T-helper 17 cell (primary cell): ENCODE results near the gene IGSF3. TPM values are rescaled to one million over a fixed set of nuclear protein-coding genes. Genes with fewer than 3 reads are reported as not detected.
A peak's percentile ranks its signal among the peaks of the same experiment; 100 is the strongest.

Experiments used
- ATAC-seq: fragments of 150-1000 bp; cut with Tn5 transposase; 2 replicates; pipeline ENCODE4 v1.10.0; 2021; ENCODE audit warnings: mild to moderate bottlenecking, moderate library complexity
- DNase-seq, 3 donors: peaks; one replicate each; pipeline versions ENCODE4 v3.0.0 to v3.0.0-alpha.2; 2020 to 2021
- H3K9me3 ChIP-seq: one replicate; pipeline ENCODE4 v1.7.0; 2013; ENCODE audit warnings: low read length, mild to moderate bottlenecking; ENCODE audit not compliant: control insufficient read depth, poor library complexity, severe bottlenecking
- H3K27ac Mint-ChIP-seq: one replicate; pipeline ENCODE4 v1.8.0; 2022; ENCODE audit warnings: mild to moderate bottlenecking, moderate library complexity, mixed read lengths
- H3K27me3 Mint-ChIP-seq: one replicate; pipeline ENCODE4 v1.8.0; 2022; ENCODE audit warnings: mixed read lengths
- H3K36me3 Mint-ChIP-seq: one replicate; pipeline ENCODE4 v1.8.0; 2022; ENCODE audit warnings: low read depth, mixed read lengths
- H3K4me1 Mint-ChIP-seq: one replicate; pipeline ENCODE4 v1.8.0; 2022; ENCODE audit warnings: mild to moderate bottlenecking, mixed read lengths
- H3K4me3 Mint-ChIP-seq: one replicate; pipeline ENCODE4 v1.8.0; 2022; ENCODE audit warnings: mild to moderate bottlenecking, moderate library complexity, mixed read lengths
- total RNA-seq, 4 donors: library from RNA in 2 of 4; stranded (reverse) in 2 of 4; gene quantifications; one replicate each; pipeline ENCODE4 v1.2.3 and lab custom pipeline; 2022 to 2026

Gene IGSF3
- total RNA-seq, 2 donors from 2014 or later: 0.02 to 0.16 TPM

- Mint-ChIP-seq H3K27me3 (no peaks in the 10 kb centered on the region), H3K36me3 (peaks cover 20% of the 10 kb centered on the region), H3K4me3 (no peak overlapping the region), H3K27ac (peak overlapping the region; percentile 92), H3K4me1 (peaks cover 53% of the 10 kb centered on the region)
- DNase-seq: no peak
- ATAC-seq: no peak
- no peaks in the 10 kb centered on the region for H3K9me3 ChIP-seq
Measured at GRCh38 chr1:116546354-116546977, 121.1 kb downstream of the IGSF3 start.

- ATAC-seq (no peak), DNase-seq (no peak)
- peaks cover 22% of the 10 kb centered on the region for H3K36me3 Mint-ChIP-seq
- H3K4me1 Mint-ChIP-seq: peaks cover 55% of the 10 kb centered on the region
- H3K4me3 Mint-ChIP-seq: no peak overlapping the region
- peak overlapping the region; percentile 92 for H3K27ac Mint-ChIP-seq
- no peaks in the 10 kb centered on the region for H3K9me3 ChIP-seq
- no peaks in the 10 kb centered on the region for H3K27me3 Mint-ChIP-seq
Measured at GRCh38 chr1:116545359-116545705, 122.2 kb downstream of the IGSF3 start.

GRCh38 chr1:116544588-116545358, 122.8 kb downstream of the IGSF3 start:
- H3K27me3 Mint-ChIP-seq: no peaks in the 10 kb centered on the region
- H3K36me3 Mint-ChIP-seq: peaks cover 22% of the 10 kb centered on the region
- peak overlapping the region; percentile 92 for H3K27ac Mint-ChIP-seq
- peak; percentile 45 for ATAC-seq
- peak overlapping the region; percentile 45 for H3K4me3 Mint-ChIP-seq
- DNase-seq: no peak
- no peaks in the 10 kb centered on the region for H3K9me3 ChIP-seq
- H3K4me1 Mint-ChIP-seq: peaks cover 56% of the 10 kb centered on the region

GRCh38 chr1:116540088-116540487, 127.4 kb downstream of the IGSF3 start:
- Mint-ChIP-seq H3K4me3 (peak overlapping the region; percentile 71), H3K36me3 (peaks cover 17% of the 10 kb centered on the region), H3K27ac (peak overlapping the region; percentile 73), H3K4me1 (peaks cover 46% of the 10 kb centered on the region), H3K27me3 (no peaks in the 10 kb centered on the region)
- peak; percentile 48 for ATAC-seq
- H3K9me3 ChIP-seq: no peaks in the 10 kb centered on the region
- DNase-seq: no peak

- peaks cover 17% of the 10 kb centered on the region for H3K36me3 Mint-ChIP-seq
- peak overlapping the region; percentile 73 for H3K27ac Mint-ChIP-seq
- DNase-seq (no peak), ATAC-seq (peak; percentile 84)
- H3K4me3 Mint-ChIP-seq: peak overlapping the region; percentile 19
- H3K9me3 ChIP-seq: no peaks in the 10 kb centered on the region
- H3K27me3 Mint-ChIP-seq: no peaks in the 10 kb centered on the region
- peaks cover 39% of the 10 kb centered on the region for H3K4me1 Mint-ChIP-seq
Measured at GRCh38 chr1:116538544-116538943, 129.0 kb downstream of the IGSF3 start.

- Mint-ChIP-seq H3K36me3 (peaks cover 16% of the 10 kb centered on the region), H3K27ac (peak overlapping the region; percentile 73), H3K4me1 (peaks cover 37% of the 10 kb centered on the region), H3K4me3 (no peak overlapping the region), H3K27me3 (no peaks in the 10 kb centered on the region)
- ATAC-seq (no peak), DNase-seq (no peak)
- no peaks in the 10 kb centered on the region for H3K9me3 ChIP-seq
Measured at GRCh38 chr1:116537898-116538297, 129.6 kb downstream of the IGSF3 start.

GRCh38 chr1:116537040-116537831, 130.3 kb downstream of the IGSF3 start:
- DNase-seq (no peak), ATAC-seq (peak; percentile 24)
- no peaks in the 10 kb centered on the region for H3K27me3 Mint-ChIP-seq
- H3K9me3 ChIP-seq: no peaks in the 10 kb centered on the region
- peaks cover 30% of the 10 kb centered on the region for H3K4me1 Mint-ChIP-seq
- peaks cover 11% of the 10 kb centered on the region for H3K36me3 Mint-ChIP-seq
- H3K27ac Mint-ChIP-seq: peak overlapping the region; percentile 73
- H3K4me3 Mint-ChIP-seq: no peak overlapping the region

GRCh38 chr1:116534014-116534739, 133.4 kb downstream of the IGSF3 start:
- Mint-ChIP-seq H3K4me3 (no peak overlapping the region), H3K4me1 (peaks cover 10% of the 10 kb centered on the region), H3K27me3 (no peaks in the 10 kb centered on the region), H3K27ac (no peak overlapping the region), H3K36me3 (peaks cover 8% of the 10 kb centered on the region)
- no peaks in the 10 kb centered on the region for H3K9me3 ChIP-seq
- no peak for DNase-seq
- ATAC-seq: no peak

- Mint-ChIP-seq H3K36me3 (peaks cover 12% of the 10 kb centered on the region), H3K4me1 (peaks cover 3% of the 10 kb centered on the region), H3K4me3 (no peak overlapping the region), H3K27ac (no peak overlapping the region), H3K27me3 (no peaks in the 10 kb centered on the region)
- no peak for ATAC-seq
- no peaks in the 10 kb centered on the region for H3K9me3 ChIP-seq
- no peak for DNase-seq
Measured at GRCh38 chr1:116533429-116533820, 134.1 kb downstream of the IGSF3 start.

GRCh38 chr1:116532671-116533428, 134.7 kb downstream of the IGSF3 start:
- H3K4me3 Mint-ChIP-seq: no peak overlapping the region
- no peak for ATAC-seq
- DNase-seq: no peak
- peaks cover 3% of the 10 kb centered on the region for H3K4me1 Mint-ChIP-seq
- H3K9me3 ChIP-seq: no peaks in the 10 kb centered on the region
- H3K36me3 Mint-ChIP-seq: peaks cover 16% of the 10 kb centered on the region
- H3K27me3 Mint-ChIP-seq: no peaks in the 10 kb centered on the region
- H3K27ac Mint-ChIP-seq: no peak overlapping the region

- H3K36me3 Mint-ChIP-seq: peaks cover 16% of the 10 kb centered on the region
- no peak overlapping the region for H3K27ac Mint-ChIP-seq
Measured at GRCh38 chr1:116531917-116532316, 135.6 kb downstream of the IGSF3 start.

GRCh38 chr1:116529681-116530080, 137.9 kb downstream of the IGSF3 start:
- Mint-ChIP-seq H3K4me1 (peaks cover 3% of the 10 kb centered on the region), H3K27ac (peak overlapping the region; percentile 8), H3K4me3 (no peak overlapping the region), H3K36me3 (peaks cover 16% of the 10 kb centered on the region), H3K27me3 (no peaks in the 10 kb centered on the region)
- no peak for ATAC-seq
- no peaks in the 10 kb centered on the region for H3K9me3 ChIP-seq
- no peak for DNase-seq

More at GRCh38 chr1:116531917-116532316, 135.6 kb downstream of the IGSF3 start:
- no peak overlapping the region for H3K4me3 Mint-ChIP-seq
- no peak for DNase-seq
- H3K9me3 ChIP-seq: no peaks in the 10 kb centered on the region
- H3K27me3 Mint-ChIP-seq: no peaks in the 10 kb centered on the region
- ATAC-seq: no peak
- H3K4me1 Mint-ChIP-seq: peaks cover 3% of the 10 kb centered on the region
